ENCODE measurements around the gene PSMA5.
"Not testable (repeated sequence)": the region's sequence is repeated elsewhere in the genome, so short reads cannot be mapped to it uniquely, and the experiment has no call there.

PSMA5 gene

GRCh38 chr1:109397581-109398342 lies 28.5 kb downstream of the PSMA5 start, which contains the start of gene SORT1:
SORT1 (minus strand) TSS chr1:109397918; CDS start chr1:109397892, 26 bp downstream.
- no peak within 1 kb of the TSS for H3K27ac ChIP-seq
- CTCF ChIA-PET, result interaction anchor here (0.7 to 2.1 kb wide), 7 partner anchors 114 to 196 kb away, joined by 3 to 13 read pairs (median 5); no protein-coding TSS in a partner anchor
- no peak for TF ChIP-seq CTCF (conservative IDR thresholded peaks at IDR 0.05; ENCODE audit: low read depth)
- peak; percentile 65 for DNase-seq (ENCODE audit: low spot score)
- POLR2A ChIA-PET (ENCODE audit: low non-redundant PET), result no interaction called here

GRCh38 chr1:109396871-109397580 lies 29.2 kb downstream of the PSMA5 start:
- no peak for DNase-seq (ENCODE audit: low spot score)
- no peak for TF ChIP-seq CTCF (conservative IDR thresholded peaks at IDR 0.05; ENCODE audit: low read depth)
- no peak overlapping the region for H3K27ac ChIP-seq
- POLR2A ChIA-PET (ENCODE audit: low non-redundant PET), result no interaction called here
- CTCF ChIA-PET, result interaction anchor here (1.5 kb wide), 2 partner anchors 133 to 196 kb away, joined by 3 to 4 read pairs; no protein-coding TSS in a partner anchor

DNA sequence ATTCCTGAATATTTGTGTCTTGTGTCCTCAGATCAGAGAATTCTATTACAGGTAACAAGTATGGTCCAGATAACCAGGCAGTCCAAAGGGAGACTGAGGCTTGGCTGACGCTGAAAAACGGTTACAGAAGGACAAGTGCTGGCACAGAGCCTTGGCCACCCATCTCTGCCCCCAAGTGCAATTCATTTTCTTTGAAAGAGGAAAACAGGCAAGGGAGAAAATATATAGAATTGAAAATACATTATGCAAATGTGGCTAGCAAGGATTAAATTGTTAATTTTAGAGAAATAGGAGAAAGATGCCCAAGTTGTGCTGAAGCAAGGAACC lies 29.8 kb downstream of the PSMA5 start:
- TF ChIP-seq CTCF (conservative IDR thresholded peaks at IDR 0.05; ENCODE audit: low read depth), result no peak
- ChIA-PET CTCF (interaction anchor here (1.5 kb wide), 1 partner anchor 132 kb away, joined by 4 read pairs; no protein-coding TSS in a partner anchor), POLR2A (ENCODE audit: low non-redundant PET) (no interaction called here)
- H3K27ac ChIP-seq, result no peak overlapping the region
- no peak for DNase-seq (ENCODE audit: low spot score)

- no peak overlapping the region for H3K27ac ChIP-seq
- POLR2A ChIA-PET (ENCODE audit: low non-redundant PET), result no interaction called here
- TF ChIP-seq CTCF (conservative IDR thresholded peaks at IDR 0.05; ENCODE audit: low read depth), result no peak
- no peak for DNase-seq (ENCODE audit: low spot score)
- CTCF ChIA-PET, result interaction anchor here (0.5 to 1.5 kb wide), 4 partner anchors 23 to 214 kb away, joined by 4 to 7 read pairs (median 4); no protein-coding TSS in a partner anchor
Measured at GRCh38 chr1:109395602-109396512, 30.4 kb downstream of the PSMA5 start.

GRCh38 chr1:109395282-109395599 lies 31.0 kb downstream of the PSMA5 start:
- POLR2A ChIA-PET (ENCODE audit: low non-redundant PET); H3K27ac ChIP-seq; DNase-seq (ENCODE audit: low spot score): not testable (repeated sequence)
- CTCF ChIA-PET, result interaction anchor here (0.8 kb wide), 1 partner anchor 213 kb away, joined by 4 read pairs; no protein-coding TSS in a partner anchor

GRCh38 chr1:109394591-109395281 lies 31.5 kb downstream of the PSMA5 start:
- H3K27ac ChIP-seq, result no peak overlapping the region
- DNase-seq (ENCODE audit: low spot score), result no peak
- CTCF ChIA-PET, result interaction anchor here (0.8 kb wide), 1 partner anchor 213 kb away, joined by 4 read pairs; no protein-coding TSS in a partner anchor
- TF ChIP-seq CTCF (conservative IDR thresholded peaks at IDR 0.05; ENCODE audit: low read depth), result no peak
- POLR2A ChIA-PET (ENCODE audit: low non-redundant PET), result no interaction called here

Measured in RWPE1 (cell line).